Tibial artery (tissue), 4 donors: ENCODE measurements around the gene SOCS1.

Source experiments
- DNase-seq, 2 donors: peaks; one replicate each; pipeline ENCODE4 v3.0.0-alpha.2; 2019
- H3K27ac ChIP-seq, 2 donors: fragments of 200-600 bp; sonication (generic) in 1 of 2; 1 replicate in 1 of 2; 2 replicates in 1 of 2; pipeline ENCODE4 v1.5.1; 2018 to 2019; ENCODE audit warnings: mild to moderate bottlenecking in 1 of 2
- H3K27me3 ChIP-seq, 2 donors: fragments of 200-600 bp; sonication (generic) in 1 of 2; one replicate each; pipeline versions ENCODE4 v1.5.1 to v1.6.0; 2016 to 2019
- H3K36me3 ChIP-seq, 3 donors: fragments of 200-600 bp; sonication (generic) in 2 of 3; one replicate each; pipeline ENCODE4 v1.5.1; 2016 to 2019; ENCODE audit warnings: mild to moderate bottlenecking in 2 of 3
- H3K4me1 ChIP-seq, 4 donors: fragments of 200-600 bp; sonication (generic) in 2 of 4; 1 replicate in 3 of 4; 2 replicates in 1 of 4; pipeline ENCODE4 v1.5.1; 2016 to 2019
- H3K4me3 ChIP-seq, 2 donors: fragments of 200-600 bp; sonication (generic) in 1 of 2; 1 replicate in 1 of 2; 2 replicates in 1 of 2; pipeline ENCODE4 v1.5.1; 2018 to 2019; ENCODE audit warnings: mild to moderate bottlenecking in 2 of 2
- H3K9me3 ChIP-seq, 3 donors: fragments of 200-600 bp; sonication (generic) in 1 of 3; one replicate each; pipeline ENCODE4 v1.5.1; 2016 to 2019
- CTCF ChIP-seq, 2 experiments: fragments of 200-600 bp in 1 of 2; fragments of 450-650 bp in 1 of 2; IDR thresholded peaks; one replicate each; pipeline ENCODE4 v1.5.1; 2017 to 2019; ENCODE audit warnings: antibody characterized with exemption in 2 of 2, mild to moderate bottlenecking in 1 of 2, moderate library complexity in 1 of 2
- intact Hi-C: fragments of 100-400 bp; cut with DNase I; formaldehyde crosslinking; loops from one replicate; pipeline ENCODE4 v1.15.0; 2023; ENCODE audit warnings: low total_unique reads

The SOCS1 gene

GRCh38 chr16:11272921-11273720 lies 17.1 kb upstream of the SOCS1 start, which contains the start of gene PRM3:
TSS of gene PRM3 (minus strand) at chr16:11273629. CDS start at chr16:11273595, 34 bp downstream.
- H3K27me3 ChIP-seq = peaks cover 0 to 4% of the 10 kb centered on the region in 2 donors
- no peaks in the 10 kb centered on the region for H3K9me3 ChIP-seq
- intact Hi-C loops = no loop called here
- no peaks in the 10 kb centered on the region for H3K4me1 ChIP-seq
- TF ChIP-seq CTCF (IDR thresholded peaks at IDR 0.05) = no peak
- no peak for DNase-seq
- H3K27ac ChIP-seq = no peak within 1 kb of the TSS
- H3K4me3 ChIP-seq = no peak within 1 kb of the TSS
- no peaks in the 10 kb centered on the region for H3K36me3 ChIP-seq

GRCh38 chr16:11272484-11272883 lies 16.5 kb upstream of the SOCS1 start:
- intact Hi-C loops = no loop called here
- TF ChIP-seq CTCF (IDR thresholded peaks at IDR 0.05) = no peak
- DNase-seq = no peak
- H3K4me1 ChIP-seq = no peaks in the 10 kb centered on the region
- no peaks in the 10 kb centered on the region for H3K9me3 ChIP-seq
- H3K4me3 ChIP-seq = no peak overlapping the region
- no peaks in the 10 kb centered on the region for H3K36me3 ChIP-seq
- H3K27me3 ChIP-seq = peaks cover 0 to 4% of the 10 kb centered on the region in 2 donors
- no peak overlapping the region for H3K27ac ChIP-seq

- Histone ChIP-seq H3K4me1 (no peaks in the 10 kb centered on the region), H3K9me3 (no peaks in the 10 kb centered on the region), H3K27me3 (peaks cover 0 to 4% of the 10 kb centered on the region in 2 donors), H3K4me3 (no peak overlapping the region), H3K36me3 (no peaks in the 10 kb centered on the region), H3K27ac (no peak overlapping the region)
- intact Hi-C loops = no loop called here
- DNase-seq = no peak
- TF ChIP-seq CTCF (IDR thresholded peaks at IDR 0.05) = no peak
Observed at GRCh38 chr16:11271610-11272009, 15.6 kb upstream of the SOCS1 start.

GRCh38 chr16:11270602-11271162 lies 14.7 kb upstream of the SOCS1 start:
- no peaks in the 10 kb centered on the region for H3K9me3 ChIP-seq
- intact Hi-C loops = no loop called here
- no peaks in the 10 kb centered on the region for H3K4me1 ChIP-seq
- TF ChIP-seq CTCF (IDR thresholded peaks at IDR 0.05) = no peak
- H3K36me3 ChIP-seq = no peaks in the 10 kb centered on the region
- no peak overlapping the region for H3K27ac ChIP-seq
- no peak overlapping the region for H3K4me3 ChIP-seq
- no peak for DNase-seq
- H3K27me3 ChIP-seq = no peaks in the 10 kb centered on the region

- no peaks in the 10 kb centered on the region for H3K27me3 ChIP-seq
- no peak within 1 kb of the TSS for H3K4me3 ChIP-seq
- intact Hi-C loops = no loop called here
- H3K27ac ChIP-seq = no peak within 1 kb of the TSS
- no peaks in the 10 kb centered on the region for H3K9me3 ChIP-seq
- H3K36me3 ChIP-seq = no peaks in the 10 kb centered on the region
- no peaks in the 10 kb centered on the region for H3K4me1 ChIP-seq
- no peak for DNase-seq
- no peak for TF ChIP-seq CTCF (IDR thresholded peaks at IDR 0.05)
Observed at GRCh38 chr16:11268921-11269375, 12.9 kb upstream of the SOCS1 start, which contains the start of gene TNP2. TSS of gene TNP2 (minus strand) at chr16:11269325. CDS start at chr16:11269262, 63 bp downstream.
